GM18505 (cell line): Measurements from ENCODE around the gene GGT6.

Source experiments
- ATAC-seq: cut with Tn5 transposase; IDR thresholded peaks from one replicate; pipeline ENCODE4 v1.9.1; 2021; ENCODE audit not compliant: unreplicated experiment
- POLR2A ChIP-seq: IDR thresholded peaks from 4 replicates; pipeline ENCODE4 v1.6.1; 2011; ENCODE audit warnings: borderline replicate concordance; ENCODE audit not compliant: insufficient read depth, insufficient read length; ENCODE audit errors: extremely low read depth

GGT6 gene

DNA sequence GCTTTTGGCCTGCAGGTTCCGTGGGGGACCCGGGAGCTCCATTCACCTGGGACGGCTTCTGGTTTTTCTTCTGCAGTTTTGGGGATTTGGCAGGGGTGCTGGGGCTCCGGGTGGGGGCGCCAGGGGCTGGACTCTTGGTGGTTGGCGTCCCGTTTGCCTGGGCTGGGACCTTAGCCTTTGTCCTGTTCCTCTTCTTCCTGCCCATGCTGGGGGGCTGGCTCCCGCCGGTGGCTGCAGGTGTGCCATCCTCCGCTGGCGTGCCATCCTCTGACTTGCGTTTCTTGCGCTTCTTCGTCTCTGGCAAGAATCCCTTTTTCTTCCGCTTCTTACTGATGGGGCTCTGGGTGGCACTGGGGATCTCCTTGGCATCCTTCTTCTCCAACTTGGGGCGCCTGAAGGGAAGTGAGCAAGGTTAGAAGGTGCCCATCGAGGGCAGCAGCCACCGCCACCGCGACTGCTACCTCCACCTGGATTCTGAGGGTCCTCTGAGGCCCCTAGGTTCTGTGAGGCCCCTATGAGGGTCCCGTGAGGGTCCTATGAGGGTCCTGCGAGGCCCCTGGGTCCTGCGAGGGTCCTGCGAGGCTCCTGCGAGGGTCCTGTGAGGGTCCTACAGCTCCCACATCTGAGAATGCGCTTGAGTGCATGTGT lies 20.7 kb downstream of the GGT6 start:
- no peak for TF ChIP-seq POLR2A
- ATAC-seq = no peak

GRCh38 chr17:4539025-4539424 lies 21.4 kb downstream of the GGT6 start:
- no peak for TF ChIP-seq POLR2A
- ATAC-seq = no peak

GRCh38 chr17:4538236-4539002 lies 22.0 kb downstream of the GGT6 start:
- TF ChIP-seq POLR2A = no peak
- ATAC-seq = no peak

- no peak for TF ChIP-seq POLR2A
- ATAC-seq = no peak
Observed at GRCh38 chr17:4537451-4538235, 22.7 kb downstream of the GGT6 start.

GRCh38 chr17:4536742-4537411 lies 23.5 kb downstream of the GGT6 start:
- TF ChIP-seq POLR2A = no peak
- ATAC-seq = no peak

GRCh38 chr17:4536259-4536741 lies 24.1 kb downstream of the GGT6 start:
- no peak for ATAC-seq

DNA sequence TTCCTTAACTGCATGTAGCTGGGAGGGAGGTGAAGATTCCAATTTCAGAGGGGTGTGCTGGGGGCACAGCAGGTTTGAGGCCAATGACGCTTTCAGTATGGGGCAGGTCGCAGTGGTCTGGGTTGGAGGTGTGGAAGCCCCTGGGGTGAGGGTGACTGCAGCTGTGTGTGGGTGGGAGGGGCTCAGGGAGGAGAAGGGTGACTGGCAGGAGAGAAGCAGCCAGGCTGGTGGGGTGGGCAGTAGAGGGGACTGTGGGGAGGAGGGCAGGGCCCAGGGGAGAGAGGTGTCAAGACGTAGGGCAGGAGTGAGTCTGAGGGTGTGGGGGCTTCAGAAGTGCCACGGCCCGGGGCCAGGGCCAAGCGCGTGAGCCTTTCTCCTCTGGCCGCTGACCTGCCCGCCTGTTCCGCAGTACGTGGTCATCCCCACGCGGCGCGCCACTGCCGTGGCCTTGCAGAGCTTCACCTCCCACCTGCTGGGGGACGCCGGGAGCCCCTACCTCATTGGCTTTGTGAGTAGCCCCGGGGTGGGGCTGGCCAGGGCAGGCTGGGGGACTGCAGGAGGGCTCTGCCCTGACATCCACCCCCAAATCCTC lies 24.6 kb downstream of the GGT6 start:
- TF ChIP-seq POLR2A = no peak
- ATAC-seq = no peak

More at GRCh38 chr17:4536259-4536741, 24.1 kb downstream of the GGT6 start:
- TF ChIP-seq POLR2A = no peak

- TF ChIP-seq POLR2A = no peak
- ATAC-seq = no peak
Observed at GRCh38 chr17:4534928-4535666, 25.3 kb downstream of the GGT6 start.

GRCh38 chr17:4534515-4534914 lies 25.9 kb downstream of the GGT6 start:
- TF ChIP-seq POLR2A = no peak
- ATAC-seq = no peak

DNA sequence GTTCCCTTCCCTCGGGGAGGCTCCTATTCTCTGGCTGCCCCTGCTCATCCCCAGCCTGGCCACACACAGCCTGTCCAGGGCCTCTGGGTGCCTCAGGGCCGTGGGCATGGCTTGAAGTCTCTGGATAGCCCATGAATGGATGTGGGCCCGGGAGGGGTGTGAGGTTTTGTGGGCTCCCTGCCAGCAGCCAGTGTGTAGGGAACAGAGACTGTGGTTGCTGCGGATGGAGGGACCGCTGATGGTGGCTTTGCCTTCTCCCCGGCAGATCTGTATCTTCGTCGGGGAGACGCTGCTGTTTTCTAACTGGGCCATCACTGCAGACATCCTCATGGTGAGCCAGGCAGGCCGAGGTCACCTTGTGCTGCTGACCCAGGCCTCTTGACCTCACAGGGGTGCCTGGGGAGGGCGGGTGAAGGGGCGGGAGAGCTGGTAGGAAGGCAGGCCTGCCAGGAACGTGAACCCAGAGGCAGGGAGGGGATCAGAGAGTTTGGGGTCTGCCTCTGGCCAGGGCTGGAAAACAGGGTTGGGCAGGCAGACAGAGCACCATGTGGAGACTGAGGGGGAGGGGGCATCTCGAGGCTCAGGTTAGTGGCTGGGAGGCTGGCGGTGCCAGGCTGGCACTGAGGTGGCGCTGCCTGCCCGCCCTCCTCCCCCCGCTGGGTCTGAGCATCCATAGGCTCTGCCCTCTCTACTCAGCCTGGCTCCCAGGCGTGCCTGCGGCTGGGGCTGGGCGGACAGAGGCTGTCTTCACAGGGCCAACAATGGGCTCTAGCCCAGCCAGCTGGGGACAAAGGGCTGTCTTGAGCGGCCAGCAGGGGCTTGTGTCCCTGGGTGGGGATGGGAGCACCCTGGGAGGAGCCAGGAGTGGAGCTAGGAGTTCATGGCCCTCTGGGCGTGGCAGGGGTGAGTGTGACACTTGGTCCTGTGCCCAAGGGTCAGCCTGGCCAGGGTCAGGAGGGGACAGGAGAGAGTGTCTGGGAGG lies 26.6 kb downstream of the GGT6 start:
- ATAC-seq = no peak
- TF ChIP-seq POLR2A = peak; percentile 10
